NOMO-1 treated with dmso at 0.1 percent for 144 hours (cell line): ENCODE measurements around the gene TBC1D8.
A peak's percentile ranks its signal among the peaks of the same experiment; 100 is the strongest.
"Not testable (repeated sequence)": the region's sequence is repeated elsewhere in the genome, so short reads cannot be mapped to it uniquely, and the experiment has no call there.

ENCODE experiments used
- DNase-seq: peaks from one replicate; lab custom pipeline; 2025; ENCODE audit not compliant: unreplicated experiment; lab: John Stamatoyannopoulos, UW

TBC1D8 gene

GRCh38 chr2:101151146-101151858, at the start of gene TBC1D8:
Gene TBC1D8, minus strand, starts transcription at chr2:101151382. Its CDS starts 129 bp downstream, at chr2:101151253.
- DNase-seq: peak; percentile 42

GRCh38 chr2:101200676-101201075, 49.5 kb upstream of the TBC1D8 start:
- DNase-seq: no peak

- no peak for DNase-seq
Measured at GRCh38 chr2:101199251-101199791, 48.1 kb upstream of the TBC1D8 start.

- no peak for DNase-seq
Measured at GRCh38 chr2:101197814-101198213, 46.6 kb upstream of the TBC1D8 start.

GRCh38 chr2:101197215-101197745, 46.1 kb upstream of the TBC1D8 start:
- DNase-seq: no peak

- DNase-seq: no peak
Measured at GRCh38 chr2:101195871-101196661, 44.9 kb upstream of the TBC1D8 start.

GRCh38 chr2:101193033-101193626, 41.9 kb upstream of the TBC1D8 start:
- DNase-seq: no peak

GRCh38 chr2:101190747-101191516, 39.8 kb upstream of the TBC1D8 start:
- DNase-seq: peak; percentile 38

GRCh38 chr2:101188683-101189405, 37.7 kb upstream of the TBC1D8 start:
- DNase-seq: no peak

GRCh38 chr2:101187131-101187530, 35.9 kb upstream of the TBC1D8 start:
- DNase-seq: no peak

- no peak for DNase-seq
Measured at GRCh38 chr2:101185656-101186055, 34.5 kb upstream of the TBC1D8 start.

GRCh38 chr2:101185085-101185484, 33.9 kb upstream of the TBC1D8 start:
- DNase-seq: no peak

- DNase-seq: peak; percentile 23
Measured at GRCh38 chr2:101179982-101180381, 28.8 kb upstream of the TBC1D8 start.

GRCh38 chr2:101176803-101177202, 25.6 kb upstream of the TBC1D8 start:
- DNase-seq: no peak

- DNase-seq: no peak
Measured at GRCh38 chr2:101175991-101176390, 24.8 kb upstream of the TBC1D8 start.

- DNase-seq: peak; percentile 52
Measured at GRCh38 chr2:101173707-101174295, 22.6 kb upstream of the TBC1D8 start.

- DNase-seq: not testable (repeated sequence)
Measured at GRCh38 chr2:101169822-101170221, 18.6 kb upstream of the TBC1D8 start.

GRCh38 chr2:101168706-101169105, 17.5 kb upstream of the TBC1D8 start:
- DNase-seq: no peak

- peak; percentile 29 for DNase-seq
Measured at GRCh38 chr2:101167532-101167931, 16.4 kb upstream of the TBC1D8 start.

GRCh38 chr2:101164021-101164420, 12.8 kb upstream of the TBC1D8 start:
- DNase-seq: no peak
